ENCODE measurements around the gene TBL1X.

GRCh38 chrX:9681011-9681410 lies 216.2 kb downstream of the TBL1X start:
- TF ChIP-seq TCF7L2 (IDR thresholded peaks at IDR 0.05; ENCODE audit: low read depth, low read length): no peak
- TF ChIP-seq, protein P1, sequence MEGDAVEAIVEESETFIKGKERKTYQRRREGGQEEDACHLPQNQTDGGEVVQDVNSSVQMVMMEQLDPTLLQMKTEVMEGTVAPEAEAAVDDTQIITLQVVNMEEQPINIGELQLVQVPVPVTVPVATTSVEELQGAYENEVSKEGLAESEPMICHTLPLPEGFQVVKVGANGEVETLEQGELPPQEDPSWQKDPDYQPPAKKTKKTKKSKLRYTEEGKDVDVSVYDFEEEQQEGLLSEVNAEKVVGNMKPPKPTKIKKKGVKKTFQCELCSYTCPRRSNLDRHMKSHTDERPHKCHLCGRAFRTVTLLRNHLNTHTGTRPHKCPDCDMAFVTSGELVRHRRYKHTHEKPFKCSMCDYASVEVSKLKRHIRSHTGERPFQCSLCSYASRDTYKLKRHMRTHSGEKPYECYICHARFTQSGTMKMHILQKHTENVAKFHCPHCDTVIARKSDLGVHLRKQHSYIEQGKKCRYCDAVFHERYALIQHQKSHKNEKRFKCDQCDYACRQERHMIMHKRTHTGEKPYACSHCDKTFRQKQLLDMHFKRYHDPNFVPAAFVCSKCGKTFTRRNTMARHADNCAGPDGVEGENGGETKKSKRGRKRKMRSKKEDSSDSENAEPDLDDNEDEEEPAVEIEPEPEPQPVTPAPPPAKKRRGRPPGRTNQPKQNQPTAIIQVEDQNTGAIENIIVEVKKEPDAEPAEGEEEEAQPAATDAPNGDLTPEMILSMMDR (IDR thresholded peaks at IDR 0.05): no peak
- TF ChIP-seq POLR2AphosphoS5 (IDR thresholded peaks at IDR 0.05; ENCODE audit: low read depth, low read length): no peak
- no peak for TF ChIP-seq SIN3A (IDR thresholded peaks at IDR 0.05; ENCODE audit: borderline replicate concordance, insufficient read depth, low read depth, low read length)
